Omental fat pad (tissue), 4 donors: ENCODE measurements around the gene HTR1A. TPM values are rescaled to one million over a fixed set of nuclear protein-coding genes. Genes with fewer than 3 reads are reported as not detected.

Experiments used
- total RNA-seq, 4 donors: library from RNA; depleted of rRNA; stranded (reverse); fragments of >200 nt; gene quantifications; one replicate each; pipeline ENCODE4 v1.1.0, GENCODE V29; 2016

The HTR1A gene
- total RNA-seq, 4 donors from 2014 or later = not detected

Other genes starting within 250 kb of the HTR1A start
- gene RNF180, start 203.4 kb upstream of the HTR1A start, total RNA-seq = 10 to 100 TPM in 2 of 4 donors, 1 to 10 TPM in 2; 7.6 to 18.1 (median 11.5) TPM